HG03521 (cell line): ENCODE results near the gene HBE1.
A peak's percentile ranks its signal among the peaks of the same experiment; 100 is the strongest.
"Not testable (repeated sequence)": the region's sequence is repeated elsewhere in the genome, so short reads cannot be mapped to it uniquely, and the experiment has no call there.

Experiments used
- ATAC-seq: cut with Tn5 transposase; IDR thresholded peaks from one replicate; pipeline ENCODE4 v1.9.1; 2021; ENCODE audit warnings: mild to moderate bottlenecking, moderate library complexity; ENCODE audit not compliant: unreplicated experiment

HBE1 gene

DNA sequence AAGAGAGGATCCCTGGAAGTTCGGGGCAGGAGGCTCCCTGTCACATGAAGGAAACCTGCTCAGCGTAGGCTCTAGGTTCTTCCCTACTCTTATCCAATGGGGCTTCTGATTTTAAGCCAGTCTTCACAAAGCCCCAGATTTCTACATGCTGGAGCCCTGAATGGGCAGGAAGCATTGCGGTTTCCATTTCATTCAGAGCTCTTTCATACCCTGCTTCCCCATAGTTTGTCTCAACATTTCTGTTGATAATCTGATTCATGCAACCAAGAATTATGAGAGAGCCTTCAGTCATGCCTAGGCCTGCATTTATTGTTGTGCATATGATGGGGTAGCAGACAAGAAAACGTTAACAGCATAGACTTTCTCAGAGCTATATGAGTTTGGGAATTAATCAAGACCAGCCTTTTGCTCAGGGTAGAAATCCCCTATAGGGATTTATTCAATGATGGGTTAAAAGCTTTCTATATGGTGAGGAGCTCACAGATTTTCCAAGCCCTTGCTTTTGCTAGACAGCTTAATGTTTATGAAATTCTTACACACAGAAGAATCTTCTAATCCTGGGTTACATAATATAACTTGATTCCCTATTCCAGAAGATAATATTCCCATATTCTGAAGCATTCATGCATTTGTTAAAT, 16.1 kb upstream of the HBE1 start:
- no peak for ATAC-seq

DNA sequence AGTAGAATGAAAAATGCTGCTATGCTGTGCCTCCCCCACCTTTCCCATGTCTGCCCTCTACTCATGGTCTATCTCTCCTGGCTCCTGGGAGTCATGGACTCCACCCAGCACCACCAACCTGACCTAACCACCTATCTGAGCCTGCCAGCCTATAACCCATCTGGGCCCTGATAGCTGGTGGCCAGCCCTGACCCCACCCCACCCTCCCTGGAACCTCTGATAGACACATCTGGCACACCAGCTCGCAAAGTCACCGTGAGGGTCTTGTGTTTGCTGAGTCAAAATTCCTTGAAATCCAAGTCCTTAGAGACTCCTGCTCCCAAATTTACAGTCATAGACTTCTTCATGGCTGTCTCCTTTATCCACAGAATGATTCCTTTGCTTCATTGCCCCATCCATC, 14.9 kb upstream of the HBE1 start:
- no peak for ATAC-seq

GRCh38 chr11:5283882-5284281, 14.1 kb upstream of the HBE1 start:
- no peak for ATAC-seq

DNA sequence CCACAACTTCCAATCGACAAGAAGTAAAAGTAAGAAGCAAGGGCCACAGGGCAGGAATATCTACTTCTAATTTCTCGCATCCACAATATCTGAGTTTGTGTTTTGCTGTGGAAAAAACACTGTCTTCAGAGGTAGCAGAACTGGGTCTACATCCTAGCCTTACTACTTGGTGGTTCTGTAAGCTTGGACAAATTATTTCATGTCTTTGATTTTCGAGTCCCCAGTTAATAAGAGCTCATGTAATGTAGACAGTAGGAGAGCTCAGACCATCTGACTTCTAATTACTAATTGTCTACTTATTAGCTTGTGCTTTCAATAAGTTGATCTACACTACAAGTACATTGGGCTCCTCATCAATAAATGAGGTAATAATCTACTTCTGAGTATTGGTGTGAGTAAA, 13.3 kb upstream of the HBE1 start:
- no peak for ATAC-seq

- no peak for ATAC-seq
Observed at GRCh38 chr11:5282628-5283027, 12.9 kb upstream of the HBE1 start.

- no peak for ATAC-seq
Observed at GRCh38 chr11:5281596-5281995, 11.9 kb upstream of the HBE1 start.

GRCh38 chr11:5280582-5281102, 10.9 kb upstream of the HBE1 start:
- peak; percentile 98 for ATAC-seq

- no peak for ATAC-seq
Observed at GRCh38 chr11:5279471-5280090, 9.8 kb upstream of the HBE1 start.

GRCh38 chr11:5277807-5278382, 8.2 kb upstream of the HBE1 start:
- ATAC-seq: no peak

DNA sequence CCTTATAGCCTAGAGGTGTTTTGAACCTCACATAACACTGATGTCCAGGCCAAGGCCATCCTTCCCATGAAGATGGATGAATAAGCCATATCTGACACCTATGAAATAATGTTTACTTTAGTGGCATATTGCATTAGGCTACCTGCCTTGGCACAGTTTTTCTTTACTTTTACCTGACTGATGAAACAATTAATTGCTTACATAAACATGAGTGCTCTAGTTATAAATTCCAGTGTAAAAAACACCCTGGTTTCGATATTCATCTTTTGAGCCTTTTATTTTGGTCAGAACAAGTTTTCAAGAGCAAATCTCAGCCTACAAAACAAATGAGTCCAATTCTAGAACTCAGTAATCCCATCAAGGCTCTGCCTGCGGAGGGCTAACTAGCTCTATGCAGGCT, 7.0 kb upstream of the HBE1 start:
- ATAC-seq: no peak

DNA sequence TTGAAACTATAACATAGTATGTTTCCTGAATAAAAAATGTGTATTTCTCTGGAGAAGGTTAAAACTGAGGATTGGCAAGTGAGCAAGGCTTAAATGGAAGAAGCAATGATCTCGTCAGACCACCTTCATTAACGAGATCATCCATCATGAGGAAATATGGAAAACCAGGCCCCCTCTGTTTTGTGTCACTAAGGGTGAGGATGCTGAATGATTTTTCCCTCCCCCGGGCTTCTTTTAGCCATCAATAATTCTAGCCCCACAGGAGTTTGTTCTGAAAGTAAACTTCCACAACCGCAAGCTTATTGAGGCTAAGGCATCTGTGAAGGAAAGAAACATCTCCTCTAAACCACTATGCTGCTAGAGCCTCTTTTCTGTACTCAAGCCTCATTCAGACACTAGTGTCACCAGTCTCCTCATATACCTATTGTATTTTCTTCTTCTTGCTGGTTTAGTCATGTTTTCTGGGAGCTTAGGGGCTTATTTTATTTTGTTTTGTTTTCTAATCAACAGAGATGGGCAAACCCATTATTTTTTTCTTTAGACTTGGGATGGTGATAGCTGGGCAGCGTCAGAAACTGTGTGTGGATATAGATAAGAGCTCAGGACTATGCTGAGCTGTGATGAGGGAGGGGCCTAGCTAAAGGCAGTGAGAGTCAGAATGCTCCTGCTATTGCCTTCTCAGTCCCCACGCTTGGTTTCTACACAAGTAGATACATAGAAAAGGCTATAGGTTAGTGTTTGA, 5.8 kb upstream of the HBE1 start:
- ATAC-seq: no peak

DNA sequence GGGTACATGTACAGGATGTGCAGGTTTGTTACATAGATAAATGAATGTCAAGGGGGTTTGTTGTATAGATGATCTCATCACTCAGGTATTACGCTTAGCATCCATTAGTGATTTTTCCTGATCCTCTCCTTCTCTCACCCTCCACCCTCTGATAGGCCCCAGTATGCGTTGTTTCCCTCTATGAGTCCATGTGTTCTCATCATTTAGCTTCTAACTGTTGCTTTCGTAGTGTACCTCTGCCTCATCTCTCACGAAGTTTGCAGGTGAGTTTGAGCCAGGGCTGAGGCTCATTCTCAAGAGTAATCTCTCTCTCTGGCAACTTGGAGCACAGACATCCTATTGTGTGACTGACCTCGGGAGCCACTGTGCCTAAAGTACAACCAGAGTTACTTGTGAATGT, 4.7 kb upstream of the HBE1 start:
- ATAC-seq: no peak

GRCh38 chr11:5272395-5273017, 2.8 kb upstream of the HBE1 start:
- no peak for ATAC-seq

DNA sequence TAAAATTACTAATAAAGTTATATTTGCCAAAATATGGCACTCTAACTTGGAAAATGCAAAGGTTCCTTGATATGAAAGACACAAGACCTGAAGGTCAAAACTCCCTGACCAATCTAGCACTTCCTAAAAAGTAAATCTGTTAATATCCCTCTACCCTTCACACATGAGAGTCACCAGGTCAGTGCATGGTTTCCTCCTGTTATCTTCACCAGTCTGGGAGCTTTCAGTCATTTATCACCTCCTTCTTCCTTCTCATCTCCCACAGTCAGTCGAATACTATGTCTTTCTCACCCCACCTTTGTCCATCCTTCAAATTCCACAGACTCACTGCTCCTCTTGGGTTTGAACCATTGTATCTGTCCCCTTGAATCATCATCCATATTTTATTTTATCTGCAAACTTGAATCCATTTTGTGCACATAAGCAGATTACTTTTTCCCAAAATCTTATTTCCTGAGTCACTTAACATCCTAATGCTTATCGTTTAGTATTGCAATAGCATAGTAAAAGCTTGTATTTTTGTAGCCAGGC, 2.6 kb downstream of the HBE1 start:
- no peak for ATAC-seq

DNA sequence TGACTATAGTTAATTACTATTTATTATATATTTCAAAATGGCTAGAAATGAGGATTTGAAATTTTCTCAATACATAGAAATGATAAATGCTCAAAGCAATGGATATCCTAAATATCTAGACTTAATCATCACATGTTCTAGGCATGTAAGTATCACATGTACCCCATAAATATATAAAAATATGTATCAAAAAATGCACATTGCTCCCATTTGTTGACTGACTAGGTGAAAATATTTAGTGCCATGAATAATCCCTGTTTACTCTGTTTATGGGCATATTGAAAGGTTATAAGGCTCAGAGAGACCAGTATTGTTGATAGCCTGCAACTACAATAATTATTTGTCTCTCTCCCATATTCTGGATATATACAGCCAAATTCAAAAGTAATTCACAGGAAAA, 3.1 kb downstream of the HBE1 start:
- ATAC-seq: no peak

DNA sequence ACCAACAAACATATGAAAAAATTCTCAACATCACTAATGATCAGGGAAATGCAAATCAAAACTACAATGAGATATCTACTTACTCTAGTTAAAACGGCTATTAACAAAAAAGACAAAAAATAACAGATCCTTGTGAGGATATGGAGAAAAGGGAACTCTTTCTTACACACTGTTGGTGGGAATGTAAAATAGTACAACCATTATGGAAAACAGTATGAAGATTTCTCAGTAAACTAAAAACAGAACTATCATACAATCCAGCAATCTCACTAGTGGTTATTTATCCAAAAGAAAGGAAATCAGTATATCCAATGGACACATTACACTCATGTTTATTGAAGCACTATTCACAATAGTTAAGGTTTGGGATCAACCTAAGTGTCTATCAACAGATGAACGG, 3.9 kb downstream of the HBE1 start:
- ATAC-seq: no peak

DNA sequence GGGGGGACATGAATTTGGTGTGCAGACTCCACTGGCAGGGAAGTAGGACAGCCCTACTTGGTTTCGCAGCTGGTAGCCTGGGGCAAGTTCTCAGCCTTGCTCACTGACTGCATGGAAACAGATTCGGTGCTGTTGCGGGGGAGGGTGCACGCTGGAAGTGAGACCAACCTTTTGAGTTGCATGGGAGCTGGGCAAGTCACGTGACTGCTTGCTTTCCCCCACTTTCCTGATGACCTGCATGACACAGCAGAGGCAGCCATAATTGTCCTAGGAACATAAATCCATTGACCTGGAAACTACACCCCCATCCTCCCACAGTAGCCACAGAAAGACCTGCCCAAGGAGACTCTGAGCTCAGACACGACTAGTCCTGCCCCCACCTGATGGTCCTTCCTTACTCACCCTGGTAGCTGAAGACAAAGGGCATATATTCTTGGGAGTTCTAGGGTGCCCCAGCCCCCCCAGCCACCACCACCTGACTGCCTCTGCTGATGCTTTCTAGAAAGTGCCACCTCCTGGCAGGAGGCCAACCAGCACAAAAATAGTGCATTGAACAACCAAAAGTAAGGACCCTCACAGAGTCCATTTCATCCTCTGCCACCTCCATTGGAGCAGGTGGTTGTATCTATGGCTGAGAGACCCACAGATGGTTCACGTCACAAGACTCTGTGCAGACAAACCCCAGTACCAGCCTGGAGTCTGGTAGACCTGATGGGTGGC, 11.0 kb downstream of the HBE1 start:
- ATAC-seq: no peak

DNA sequence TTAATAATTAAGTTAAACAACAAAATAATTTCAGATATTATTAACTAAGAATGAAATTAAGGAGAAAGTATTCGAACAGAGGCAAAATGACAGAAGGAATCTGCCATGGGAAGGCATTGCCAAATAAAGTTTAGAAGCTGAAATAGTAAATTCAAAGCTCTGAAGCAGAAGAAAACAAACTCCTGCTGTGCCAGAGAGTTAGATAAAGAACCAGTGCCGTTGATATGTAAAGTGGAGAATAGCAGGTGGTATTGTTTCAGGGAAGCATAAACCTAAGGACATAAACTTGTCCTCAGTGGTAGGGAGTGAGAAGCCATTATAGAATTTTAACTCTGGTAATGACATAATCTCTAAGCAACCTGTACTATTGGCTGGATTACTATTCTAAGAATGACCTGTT, 12.4 kb downstream of the HBE1 start:
- no peak for ATAC-seq

- not testable (repeated sequence) for ATAC-seq
Observed at GRCh38 chr11:5254646-5255413, 14.9 kb downstream of the HBE1 start, which contains the start of gene HBG2. TSS of gene HBG2 (minus strand) at chr11:5254781. CDS start at chr11:5254728, 53 bp downstream.
